SK-N-SH (cell line): ENCODE measurements around the gene HMG20A.

ENCODE experiments used
- CTCF ChIP-seq: fragments of 200-600 bp; sonication (generic); IDR thresholded peaks from 2 replicates; pipeline ENCODE4 v1.6.1; 2017; ENCODE audit warnings: antibody characterized with exemption, mild to moderate bottlenecking, moderate library complexity
- EP300 ChIP-seq, 2 experiments: IDR thresholded peaks; 2 replicates each; pipeline versions ENCODE4 v1.4.0 to v1.6.1; 2012; ENCODE audit warnings: borderline replicate concordance in 1 of 2, low read depth in 1 of 2, low read length in 1 of 2
- EZH2phosphoT487 ChIP-seq: fragments of 200-600 bp; sonication (generic); IDR thresholded peaks from 2 replicates; pipeline ENCODE4 v1.6.1; 2017; ENCODE audit warnings: low read depth, mixed run types, mild to moderate bottlenecking, antibody characterized with exemption, moderate library complexity, borderline replicate concordance
- GATA2 ChIP-seq: sonication (generic); formaldehyde crosslinking; IDR thresholded peaks from 2 replicates; pipeline ENCODE4 v1.5.0; 2020; ENCODE audit warnings: mild to moderate bottlenecking, missing genetic modification reagents
- IRF3 ChIP-seq: fragments of 150-350 bp; IDR thresholded peaks from 2 replicates; pipeline ENCODE4 v1.6.1; 2016; ENCODE audit warnings: mild to moderate bottlenecking, low read depth, low read length
- MXI1 ChIP-seq: IDR thresholded peaks from 2 replicates; pipeline ENCODE4 v1.6.1; 2012; ENCODE audit warnings: mild to moderate bottlenecking, low read depth, low read length, improper control_type of control experiment
- POLR2AphosphoS5 ChIP-seq: IDR thresholded peaks from 2 replicates; pipeline ENCODE4 v1.6.1; 2012; ENCODE audit warnings: low read depth, low read length
- RAD21 ChIP-seq: IDR thresholded peaks from 2 replicates; pipeline ENCODE4 v1.6.1; 2012; ENCODE audit warnings: mild to moderate bottlenecking, low read length
- REST ChIP-seq: IDR thresholded peaks from 2 replicates; pipeline ENCODE4 v1.6.1; 2012; ENCODE audit warnings: mild to moderate bottlenecking, low read depth, low read length, moderate library complexity
- RFX5 ChIP-seq: IDR thresholded peaks from 2 replicates; pipeline ENCODE4 v1.6.1; 2012; ENCODE audit warnings: mild to moderate bottlenecking, improper control_type of control experiment, low read length
- SIN3A ChIP-seq: IDR thresholded peaks from 2 replicates; pipeline ENCODE4 v1.6.1; 2012; ENCODE audit warnings: low read depth, mild to moderate bottlenecking, low read length, moderate library complexity, borderline replicate concordance
- TCF12 ChIP-seq: IDR thresholded peaks from 2 replicates; pipeline ENCODE4 v1.4.0; 2012
- YY1 ChIP-seq: IDR thresholded peaks from 2 replicates; pipeline ENCODE4 v1.4.0; 2012; ENCODE audit warnings: low read depth, mild to moderate bottlenecking
- ZBTB33 ChIP-seq: IDR thresholded peaks from 2 replicates; pipeline ENCODE4 v1.4.0; 2012; ENCODE audit warnings: low read depth, borderline replicate concordance

- TF ChIP-seq CTCF (no peak), SIN3A (no peak), POLR2AphosphoS5 (no peak), REST (no peak), ZBTB33 (no peak), IRF3 (no peak), RAD21 (peak; percentile 5; the same call in 1 of the 2 replicates), EZH2phosphoT487 (no peak), RFX5 (no peak), TCF12 (no peak), EP300 (IDR thresholded peaks at IDR 0.05; ENCODE audit: borderline replicate concordance in 1 of 2, low read depth in 1 of 2, low read length in 1 of 2) (peak in 1 of 2 experiments; percentile 38; a peak in 1 of 4 replicates), MXI1 (peak; percentile 67; the same call in 1 of the 2 replicates), GATA2 (CRISPR knock-in tag) (peak; percentile 70), YY1 (no peak)
Measured at GRCh38 chr15:77497942-77498361, 77.3 kb downstream of the HMG20A start.
